Endothelial cell of umbilical vein (primary cell): ENCODE measurements around the gene EHD2. TPM values are rescaled to one million over a fixed set of nuclear protein-coding genes. Genes with fewer than 3 reads are reported as not detected.

Experiments used
- BruUV-seq: library from RNA; stranded (reverse); fragments of 400-500 nt; replicated peaks from 2 replicates; lab custom pipeline; 2021; lab: Mats Ljungman, UMichigan
- CTCF ChIA-PET: fragments of 300-600, 350-600 bp; sonication (Branson Sonifier 250); formaldehyde crosslinking; loops from one replicate; lab custom pipeline; 2021; ENCODE audit warnings: antibody characterized with exemption, inconsistent platforms; lab: Charles Lee
- POLR2A ChIA-PET: fragments of 300-600, 350-600 bp; sonication (Branson Sonifier 250); formaldehyde crosslinking; loops from one replicate; lab custom pipeline; 2021; ENCODE audit warnings: antibody characterized with exemption, inconsistent platforms; lab: Charles Lee
- DNase-seq: peaks from one replicate; pipeline ENCODE4 v3.0.0-alpha.2; 2011; ENCODE audit warnings: low read depth, low spot score
- FAIRE-seq: peaks from 2 replicates; lab custom pipeline; 2011; peaks lifted over from hg19 to GRCh38; lab: Jason Lieb, UNC
- H2AFZ ChIP-seq: 2 replicates; pipeline ENCODE4 v1.6.0; 2012; ENCODE audit warnings: low read depth, low read length, control low read depth, inconsistent platforms
- H3K27ac ChIP-seq: 2 replicates; pipeline ENCODE4 v1.5.1; 2011; ENCODE audit warnings: low read depth, mild to moderate bottlenecking, control low read depth, low read length, moderate library complexity; ENCODE audit not compliant: insufficient read depth
- H3K27me3 ChIP-seq, 2 experiments: 2 replicates each; pipeline versions ENCODE4 v1.6.0 to v1.6.1; 2011; ENCODE audit warnings: low read length in 2 of 2, mixed read lengths in 1 of 2; ENCODE audit not compliant: control insufficient read depth in 2 of 2, insufficient read depth in 2 of 2
- H3K36me3 ChIP-seq, 2 experiments: 2 replicates in 1 of 2; 3 replicates in 1 of 2; pipeline ENCODE4 v1.5.1; 2011; ENCODE audit warnings: low read length in 2 of 2, mild to moderate bottlenecking in 1 of 2, moderate library complexity in 1 of 2; ENCODE audit not compliant: control insufficient read depth in 2 of 2, insufficient read depth in 2 of 2; ENCODE audit errors: extremely low read depth in 1 of 2
- H3K4me1 ChIP-seq: 3 replicates; pipeline ENCODE4 v1.5.1; 2011; ENCODE audit warnings: mild to moderate bottlenecking, low read length; ENCODE audit not compliant: control insufficient read depth, insufficient read depth; ENCODE audit errors: extremely low read depth
- H3K4me2 ChIP-seq: 2 replicates; pipeline ENCODE4 v1.6.1; 2011; ENCODE audit warnings: low read length, control low read depth, mixed read lengths; ENCODE audit not compliant: insufficient read depth
- H3K4me3 ChIP-seq, 3 experiments: fragments of 200-600 bp in 1 of 3; sonication (generic), shearing (Covaris generic) in 1 of 3; replicated peaks in 1 of 3; 2 replicates each; pipeline ENCODE4 v1.5.1; 2011 to 2016; ENCODE audit warnings: control low read depth in 3 of 3, low read length in 3 of 3, mild to moderate bottlenecking in 2 of 3, inconsistent platforms in 1 of 3, low read depth in 1 of 3, moderate library complexity in 1 of 3; ENCODE audit not compliant: insufficient read depth in 1 of 3
- H3K79me2 ChIP-seq: 2 replicates; pipeline ENCODE4 v1.6.0; 2012; ENCODE audit warnings: low read length, inconsistent platforms; ENCODE audit not compliant: control insufficient read depth, insufficient read depth
- H3K9ac ChIP-seq: replicated peaks from 2 replicates; pipeline ENCODE3; 2011; ENCODE audit warnings: low read length, control low read depth; ENCODE audit not compliant: insufficient read depth; ENCODE audit errors: extremely low read depth
- H3K9me1 ChIP-seq: replicated peaks from 3 replicates; pipeline ENCODE4 v1.6.0; 2011; ENCODE audit warnings: mild to moderate bottlenecking, low read length; ENCODE audit not compliant: control insufficient read depth, insufficient read depth; ENCODE audit errors: extremely low read depth
- H3K9me3 ChIP-seq: replicated peaks from 2 replicates; pipeline ENCODE4 v1.5.1; 2012; ENCODE audit warnings: low read length, inconsistent platforms; ENCODE audit not compliant: control insufficient read depth, insufficient read depth
- H4K20me1 ChIP-seq: replicated peaks from 2 replicates; pipeline ENCODE3; 2011; ENCODE audit warnings: mild to moderate bottlenecking, low read length; ENCODE audit not compliant: control insufficient read depth, insufficient read depth; ENCODE audit errors: extremely low read depth
- EZH2 ChIP-seq: IDR thresholded peaks from 2 replicates; pipeline ENCODE4 v1.6.1; 2012; ENCODE audit warnings: borderline replicate concordance, low read depth, mild to moderate bottlenecking, moderate library complexity, low read length, inconsistent platforms; ENCODE audit not compliant: severe bottlenecking
- FOS ChIP-seq: IDR thresholded peaks from 2 replicates; pipeline ENCODE4 v1.6.1; 2011; ENCODE audit warnings: mild to moderate bottlenecking, low read length, moderate library complexity, borderline replicate concordance; ENCODE audit not compliant: insufficient read depth
- GATA2 ChIP-seq: IDR thresholded peaks from 2 replicates; pipeline ENCODE4 v1.7.0; 2011; ENCODE audit warnings: low read depth, mild to moderate bottlenecking, moderate library complexity, mixed read lengths, low read length; ENCODE audit not compliant: insufficient read length, insufficient read depth
- JUN ChIP-seq: IDR thresholded peaks from 2 replicates; pipeline ENCODE4 v1.6.1; 2011; ENCODE audit warnings: borderline replicate concordance, low read depth; ENCODE audit not compliant: insufficient read length, insufficient read depth
- MYC ChIP-seq: IDR thresholded peaks from one replicate; pipeline ENCODE4 v1.6.1; 2011; ENCODE audit warnings: mild to moderate bottlenecking, low read depth, low read length
- POLR2A ChIP-seq: IDR thresholded peaks from 2 replicates; pipeline ENCODE4 v1.6.1; 2012; ENCODE audit warnings: low read depth, mild to moderate bottlenecking, control low read depth, low read length
- POLR2AphosphoS5 ChIP-seq: IDR thresholded peaks from 2 replicates; pipeline ENCODE4 v1.6.1; 2012; ENCODE audit warnings: low read depth, mild to moderate bottlenecking, control low read depth, low read length, moderate library complexity; ENCODE audit not compliant: insufficient read depth
- dilution Hi-C: fragments of 300-500 bp; cut with MboI; formaldehyde crosslinking; loops from one replicate; pipeline ENCODE4 v1.15.0; 2019; ENCODE audit warnings: low sequenced_read_pairs; ENCODE audit not compliant: extremely low pct_ligation_motif_present
- intact Hi-C: fragments of 100-400 bp; cut with micrococcal nuclease; formaldehyde crosslinking; loops from one replicate; pipeline ENCODE4 v1.10.0; 2022
- polyA plus RNA-seq, 4 experiments: library from polyadenylated mRNA; depleted of rRNA in 3 of 4; stranded (reverse) in 3 of 4; unstranded in 1 of 4; fragments of >200 nt; gene quantifications; 2 replicates each; pipeline versions ENCODE4 v1.2.1 to v1.2.3, GENCODE V29; 2011 to 2012; ENCODE audit warnings: missing spikeins in 1 of 4
- total RNA-seq: library from RNA; stranded (reverse); gene quantifications from 2 replicates; pipeline ENCODE4 v1.2.3, GENCODE V29; 2021
- TF ChIP-seq, protein P1 (sequence below): IDR thresholded peaks from 2 replicates; pipeline ENCODE4 v1.6.1; 2011; ENCODE audit not compliant: insufficient read depth, insufficient read length
- TF ChIP-seq, protein P2 (sequence below), 2 donors: IDR thresholded peaks; 1 replicate in 1 of 2; 2 replicates in 1 of 2; pipeline ENCODE4 v1.5.1; 2011; ENCODE audit warnings: low read length in 2 of 2, mild to moderate bottlenecking in 2 of 2, moderate library complexity in 2 of 2, control low read depth in 1 of 2, inconsistent platforms in 1 of 2, low read depth in 1 of 2; ENCODE audit not compliant: insufficient read depth in 1 of 2; ENCODE audit errors: extremely low read depth in 1 of 2

The EHD2 gene
- total and polyA plus RNA-seq, 2 donors (not counting 3 experiments of a cell fraction or from before 2014, with no cell fraction given) = 110 to 220 TPM

DNA sequence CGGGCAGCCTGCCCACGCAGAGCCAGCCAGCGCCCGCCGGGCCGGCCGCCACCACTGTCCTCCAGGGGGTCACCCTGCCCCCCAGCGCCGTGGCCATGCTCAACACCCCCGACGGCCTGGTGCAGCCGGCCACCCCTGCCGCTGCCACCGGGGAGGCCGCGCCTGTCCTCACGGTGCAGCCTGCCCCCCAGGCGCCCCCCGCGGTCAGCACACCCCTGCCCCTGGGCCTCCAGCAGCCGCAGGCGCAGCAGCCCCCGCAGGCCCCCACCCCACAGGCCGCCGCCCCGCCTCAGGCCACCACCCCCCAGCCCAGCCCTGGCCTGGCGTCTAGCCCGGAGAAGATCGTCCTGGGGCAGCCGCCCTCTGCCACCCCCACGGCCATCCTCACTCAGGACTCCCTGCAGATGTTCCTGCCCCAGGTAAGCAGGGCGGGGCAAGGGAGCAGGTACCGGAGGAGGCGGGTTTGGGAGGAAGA lies 32.3 kb upstream of the EHD2 start:
- no peak overlapping the region for H3K4me3 ChIP-seq
- POLR2A ChIA-PET = no interaction called here
- no peaks in the 10 kb centered on the region for H3K27me3 ChIP-seq
- H2AFZ ChIP-seq = no peak overlapping the region
- intact Hi-C loops (no loop called here), dilution Hi-C loops (no loop called here)
- CTCF ChIA-PET = no interaction called here
- H3K36me3 ChIP-seq = peaks cover 2 to 32% of the 10 kb centered on the region in 2 experiments
- FAIRE-seq = no peak
- no peaks in the 10 kb centered on the region for H4K20me1 ChIP-seq
- TF ChIP-seq, protein P1, sequence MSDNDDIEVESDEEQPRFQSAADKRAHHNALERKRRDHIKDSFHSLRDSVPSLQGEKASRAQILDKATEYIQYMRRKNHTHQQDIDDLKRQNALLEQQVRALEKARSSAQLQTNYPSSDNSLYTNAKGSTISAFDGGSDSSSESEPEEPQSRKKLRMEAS = no peak
- TF ChIP-seq POLR2A = no peak
- no peak for TF ChIP-seq JUN
- no peak overlapping the region for H3K27ac ChIP-seq
- BruUV-seq = no TSS peak
- no peaks in the 10 kb centered on the region for H3K79me2 ChIP-seq
- no peak for DNase-seq
- H3K4me1 ChIP-seq = no peaks in the 10 kb centered on the region
- no peaks in the 10 kb centered on the region for H3K9me3 ChIP-seq
- H3K9me1 ChIP-seq = no peaks in the 10 kb centered on the region
- no peak overlapping the region for H3K4me2 ChIP-seq
- no peak overlapping the region for H3K9ac ChIP-seq

DNA sequence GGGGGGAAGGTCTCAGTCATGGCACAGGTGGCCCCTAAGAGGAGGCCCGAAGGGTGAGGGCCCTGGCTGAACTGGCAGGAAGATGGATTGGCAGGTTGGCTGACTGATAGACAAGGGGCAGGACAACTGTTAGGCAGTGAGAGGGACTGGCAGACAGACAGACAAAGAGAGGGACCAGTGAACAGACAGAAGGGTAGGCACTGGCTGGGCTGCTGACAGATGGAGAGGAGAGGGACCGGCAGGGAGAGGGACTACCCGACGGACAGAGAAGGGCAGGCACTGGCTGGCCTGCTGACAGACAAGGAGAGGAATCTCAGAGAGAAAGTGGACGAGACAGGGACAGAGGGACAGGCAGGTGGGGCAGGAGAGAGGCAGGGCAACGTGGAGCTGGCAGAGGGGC lies 31.8 kb upstream of the EHD2 start:
- Histone ChIP-seq H4K20me1 (no peaks in the 10 kb centered on the region), H3K36me3 (peaks cover 2 to 27% of the 10 kb centered on the region in 2 experiments), H3K4me2 (no peak overlapping the region), H3K4me3 (no peak overlapping the region), H3K9me3 (no peaks in the 10 kb centered on the region), H2AFZ (no peak overlapping the region), H3K79me2 (no peaks in the 10 kb centered on the region), H3K9ac (no peak overlapping the region), H3K27ac (no peak overlapping the region), H3K27me3 (no peaks in the 10 kb centered on the region), H3K4me1 (no peaks in the 10 kb centered on the region), H3K9me1 (no peaks in the 10 kb centered on the region)
- FAIRE-seq = no peak
- no TSS peak for BruUV-seq
- POLR2A ChIA-PET = no interaction called here
- intact Hi-C loops = no loop called here
- DNase-seq = no peak
- CTCF ChIA-PET = interaction anchor here (1.0 kb wide), 1 partner anchor 170 kb away, joined by 3 read pairs; no protein-coding TSS in a partner anchor
- dilution Hi-C loops = no loop called here
- TF ChIP-seq POLR2AphosphoS5 (no peak), EZH2 (no peak), POLR2A (no peak), GATA2 (no peak), MYC (no peak), FOS (no peak), JUN (no peak)
- TF ChIP-seq, protein P2, sequence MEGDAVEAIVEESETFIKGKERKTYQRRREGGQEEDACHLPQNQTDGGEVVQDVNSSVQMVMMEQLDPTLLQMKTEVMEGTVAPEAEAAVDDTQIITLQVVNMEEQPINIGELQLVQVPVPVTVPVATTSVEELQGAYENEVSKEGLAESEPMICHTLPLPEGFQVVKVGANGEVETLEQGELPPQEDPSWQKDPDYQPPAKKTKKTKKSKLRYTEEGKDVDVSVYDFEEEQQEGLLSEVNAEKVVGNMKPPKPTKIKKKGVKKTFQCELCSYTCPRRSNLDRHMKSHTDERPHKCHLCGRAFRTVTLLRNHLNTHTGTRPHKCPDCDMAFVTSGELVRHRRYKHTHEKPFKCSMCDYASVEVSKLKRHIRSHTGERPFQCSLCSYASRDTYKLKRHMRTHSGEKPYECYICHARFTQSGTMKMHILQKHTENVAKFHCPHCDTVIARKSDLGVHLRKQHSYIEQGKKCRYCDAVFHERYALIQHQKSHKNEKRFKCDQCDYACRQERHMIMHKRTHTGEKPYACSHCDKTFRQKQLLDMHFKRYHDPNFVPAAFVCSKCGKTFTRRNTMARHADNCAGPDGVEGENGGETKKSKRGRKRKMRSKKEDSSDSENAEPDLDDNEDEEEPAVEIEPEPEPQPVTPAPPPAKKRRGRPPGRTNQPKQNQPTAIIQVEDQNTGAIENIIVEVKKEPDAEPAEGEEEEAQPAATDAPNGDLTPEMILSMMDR (IDR thresholded peaks at IDR 0.05; ENCODE audit: extremely low read depth in 1 of 2, insufficient read depth in 1 of 2, low read depth in 1 of 2, low read length in 2 of 2) = no peak
- TF ChIP-seq, protein P1 = no peak
